ENCODE data around the gene RBP3. TPM values are rescaled to one million over a fixed set of nuclear protein-coding genes. Genes with fewer than 3 reads are reported as not detected.

The RBP3 gene
- total and polyA plus RNA-seq, 2 donors (not counting 1 experiment from before 2014, with no cell fraction given), result not detected

- DNase-seq (ENCODE audit: low read depth in 2 of 2), result no peak
- H2AFZ ChIP-seq (ENCODE audit: low read length), result no peak overlapping the region
- H3K4me1 ChIP-seq (ENCODE audit: control insufficient read depth, extremely low read depth, insufficient read depth, low read length), result no peaks in the 10 kb centered on the region
- no peaks in the 10 kb centered on the region for H3K36me3 ChIP-seq (ENCODE audit: control insufficient read depth, insufficient read depth, low read length)
- no peaks in the 10 kb centered on the region for H3K79me2 ChIP-seq (ENCODE audit: control insufficient read depth, insufficient read depth, low read length)
- no peak overlapping the region for H3K4me3 ChIP-seq (replicated peaks in 1 of 4; ENCODE audit: control extremely low read depth in 1 of 4, insufficient read depth in 1 of 4, low read depth in 3 of 4, low read length in 4 of 4)
- TF ChIP-seq CTCF (conservative IDR thresholded peaks at IDR 0.05 in 1 of 2, IDR thresholded peaks at IDR 0.05 in 1 of 2; ENCODE audit: low read depth in 1 of 2, low read length in 2 of 2), result no peak
- no peak for TF ChIP-seq EZH2 (IDR thresholded peaks at IDR 0.05; ENCODE audit: low read length, missing control alignments)
- H3K9me3 ChIP-seq (ENCODE audit: control insufficient read depth, insufficient read depth, low read depth, low read length), result no peaks in the 10 kb centered on the region
- H3K27me3 ChIP-seq (ENCODE audit: control insufficient read depth, insufficient read depth, low read length), result peaks cover 6% of the 10 kb centered on the region
- no peak overlapping the region for H3K27ac ChIP-seq (ENCODE audit: insufficient read depth, low read length)
- no peak overlapping the region for H3K4me2 ChIP-seq (ENCODE audit: extremely low read depth, insufficient read depth, low read length)
- no peaks in the 10 kb centered on the region for H4K20me1 ChIP-seq (ENCODE audit: control insufficient read depth, extremely low read depth, insufficient read depth, low read length)
- no peak overlapping the region for H3K9ac ChIP-seq (ENCODE audit: insufficient read depth, low read length)
Observed at GRCh38 chr10:47359101-47359500, 10.9 kb downstream of the RBP3 start.

GRCh38 chr10:47359626-47360418 is 11.7 kb downstream of the RBP3 start:
- Histone ChIP-seq H3K79me2 (ENCODE audit: control insufficient read depth, insufficient read depth, low read length) (no peaks in the 10 kb centered on the region), H3K9ac (ENCODE audit: insufficient read depth, low read length) (no peak overlapping the region), H3K27me3 (ENCODE audit: control insufficient read depth, insufficient read depth, low read length) (peaks cover 6% of the 10 kb centered on the region), H4K20me1 (ENCODE audit: control insufficient read depth, extremely low read depth, insufficient read depth, low read length) (no peaks in the 10 kb centered on the region), H3K4me1 (ENCODE audit: control insufficient read depth, extremely low read depth, insufficient read depth, low read length) (no peaks in the 10 kb centered on the region), H3K27ac (ENCODE audit: insufficient read depth, low read length) (no peak overlapping the region), H2AFZ (ENCODE audit: low read length) (no peak overlapping the region), H3K4me3 (replicated peaks in 1 of 4; ENCODE audit: control extremely low read depth in 1 of 4, insufficient read depth in 1 of 4, low read depth in 3 of 4, low read length in 4 of 4) (no peak overlapping the region), H3K9me3 (ENCODE audit: control insufficient read depth, insufficient read depth, low read depth, low read length) (no peaks in the 10 kb centered on the region), H3K4me2 (ENCODE audit: extremely low read depth, insufficient read depth, low read length) (no peak overlapping the region), H3K36me3 (ENCODE audit: control insufficient read depth, insufficient read depth, low read length) (no peaks in the 10 kb centered on the region)
- no peak for DNase-seq (ENCODE audit: low read depth in 2 of 2)
- no peak for TF ChIP-seq EZH2 (IDR thresholded peaks at IDR 0.05; ENCODE audit: low read length, missing control alignments)
- TF ChIP-seq CTCF (conservative IDR thresholded peaks at IDR 0.05 in 1 of 2, IDR thresholded peaks at IDR 0.05 in 1 of 2; ENCODE audit: low read depth in 1 of 2, low read length in 2 of 2), result no peak

GRCh38 chr10:47360419-47361040 is 12.4 kb downstream of the RBP3 start:
- Histone ChIP-seq H3K4me3 (replicated peaks in 1 of 4; ENCODE audit: control extremely low read depth in 1 of 4, insufficient read depth in 1 of 4, low read depth in 3 of 4, low read length in 4 of 4) (no peak overlapping the region), H3K9me3 (ENCODE audit: control insufficient read depth, insufficient read depth, low read depth, low read length) (no peaks in the 10 kb centered on the region), H2AFZ (ENCODE audit: low read length) (no peak overlapping the region), H3K4me1 (ENCODE audit: control insufficient read depth, extremely low read depth, insufficient read depth, low read length) (no peaks in the 10 kb centered on the region), H3K79me2 (ENCODE audit: control insufficient read depth, insufficient read depth, low read length) (no peaks in the 10 kb centered on the region), H3K4me2 (ENCODE audit: extremely low read depth, insufficient read depth, low read length) (no peak overlapping the region), H3K27me3 (ENCODE audit: control insufficient read depth, insufficient read depth, low read length) (peaks cover 8% of the 10 kb centered on the region), H3K36me3 (ENCODE audit: control insufficient read depth, insufficient read depth, low read length) (no peaks in the 10 kb centered on the region), H4K20me1 (ENCODE audit: control insufficient read depth, extremely low read depth, insufficient read depth, low read length) (no peaks in the 10 kb centered on the region), H3K27ac (ENCODE audit: insufficient read depth, low read length) (no peak overlapping the region), H3K9ac (ENCODE audit: insufficient read depth, low read length) (no peak overlapping the region)
- no peak for TF ChIP-seq EZH2 (IDR thresholded peaks at IDR 0.05; ENCODE audit: low read length, missing control alignments)
- TF ChIP-seq CTCF (conservative IDR thresholded peaks at IDR 0.05 in 1 of 2, IDR thresholded peaks at IDR 0.05 in 1 of 2; ENCODE audit: low read depth in 1 of 2, low read length in 2 of 2), result no peak
- DNase-seq (ENCODE audit: low read depth in 2 of 2), result no peak

All from fibroblast of lung (primary cell).